Subcutaneous adipose tissue (tissue), 4 donors: ENCODE measurements around the gene CCDC187. TPM values are rescaled to one million over a fixed set of nuclear protein-coding genes. Genes with fewer than 3 reads are reported as not detected.

Experiments used
- CTCF ChIP-seq: fragments of 450-650 bp; IDR thresholded peaks from one replicate; pipeline ENCODE4 v1.5.1; 2016; ENCODE audit warnings: low read depth, mild to moderate bottlenecking, control low read depth, antibody characterized with exemption, moderate library complexity
- total RNA-seq, 4 donors: library from RNA; depleted of rRNA; stranded (reverse); fragments of >200 nt; gene quantifications; one replicate each; pipeline ENCODE4 v1.1.0, GENCODE V29; 2016

CCDC187 gene
- total RNA-seq, 4 donors from 2014 or later: not detected

- no peak for TF ChIP-seq CTCF
These were observed 68.0 kb downstream of the CCDC187 start for GRCh38 chr9:136235709-136236455.

- TF ChIP-seq CTCF: no peak
These were observed 68.7 kb downstream of the CCDC187 start for GRCh38 chr9:136235171-136235570.

- no peak for TF ChIP-seq CTCF
These were observed 69.3 kb downstream of the CCDC187 start for GRCh38 chr9:136234597-136234996.

- no peak for TF ChIP-seq CTCF
These were observed 70.0 kb downstream of the CCDC187 start for GRCh38 chr9:136233868-136234267.

- TF ChIP-seq CTCF: no peak
These were observed 70.5 kb downstream of the CCDC187 start for GRCh38 chr9:136233411-136233810.

- no peak for TF ChIP-seq CTCF
These were observed 70.9 kb downstream of the CCDC187 start for GRCh38 chr9:136232969-136233368.

GRCh38 chr9:136231478-136232297 is 72.2 kb downstream of the CCDC187 start:
- no peak for TF ChIP-seq CTCF
